ENCODE measurements around the gene CUTC.

Gene CUTC, protein sequence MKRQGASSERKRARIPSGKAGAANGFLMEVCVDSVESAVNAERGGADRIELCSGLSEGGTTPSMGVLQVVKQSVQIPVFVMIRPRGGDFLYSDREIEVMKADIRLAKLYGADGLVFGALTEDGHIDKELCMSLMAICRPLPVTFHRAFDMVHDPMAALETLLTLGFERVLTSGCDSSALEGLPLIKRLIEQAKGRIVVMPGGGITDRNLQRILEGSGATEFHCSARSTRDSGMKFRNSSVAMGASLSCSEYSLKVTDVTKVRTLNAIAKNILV

DNA sequence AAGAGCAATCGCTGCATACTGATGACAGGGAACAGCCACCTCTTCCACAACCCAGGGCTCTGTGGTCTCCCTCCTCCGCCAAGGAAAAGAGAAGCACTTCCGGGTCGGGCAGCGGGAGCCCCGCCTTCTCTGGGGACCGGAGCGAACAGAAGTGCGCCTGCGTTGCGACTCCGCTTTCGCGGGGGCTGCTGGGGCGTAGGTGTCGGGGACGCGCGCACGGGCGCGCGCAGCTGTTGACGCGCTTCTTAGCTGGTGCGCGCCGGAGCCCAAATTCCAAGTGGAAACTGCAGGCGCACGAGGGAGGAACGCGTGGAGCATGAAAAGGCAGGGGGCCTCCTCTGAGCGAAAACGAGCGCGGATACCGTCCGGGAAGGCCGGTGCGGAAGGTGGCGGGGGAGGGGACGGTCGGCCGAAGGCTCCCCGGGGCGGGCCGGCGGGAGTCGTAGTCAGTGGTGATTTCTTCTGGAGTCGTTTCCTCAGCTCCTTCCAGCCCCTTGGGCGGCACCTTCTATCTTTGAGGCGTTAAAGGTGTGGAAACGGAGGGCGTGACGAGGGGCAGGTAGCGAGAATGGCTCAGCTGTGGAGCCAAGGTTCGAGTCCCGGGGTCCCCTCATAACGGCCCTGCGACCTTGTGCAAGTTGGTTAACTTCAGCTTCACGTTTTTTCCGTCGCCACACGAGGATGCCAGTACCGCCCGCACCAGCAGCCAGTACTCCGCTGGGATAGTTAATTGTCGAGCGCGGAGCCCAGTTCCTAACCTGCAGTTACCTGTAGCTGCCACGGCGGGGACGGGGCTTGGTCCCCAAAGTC is at the start of gene CUTC, which contains the start of gene COX15:
TSS of gene CUTC (plus strand) at position 202 of the 810 bp plus-strand sequence. CDS start at position 317, 115 bp downstream.
TSS of gene COX15 (minus strand) at position 95 of the 810 bp plus-strand sequence. CDS start at position 17, 78 bp downstream.
- TF ChIP-seq GATA2 (IDR thresholded peaks at IDR 0.05; ENCODE audit: low read depth, low read length): no peak

DNA sequence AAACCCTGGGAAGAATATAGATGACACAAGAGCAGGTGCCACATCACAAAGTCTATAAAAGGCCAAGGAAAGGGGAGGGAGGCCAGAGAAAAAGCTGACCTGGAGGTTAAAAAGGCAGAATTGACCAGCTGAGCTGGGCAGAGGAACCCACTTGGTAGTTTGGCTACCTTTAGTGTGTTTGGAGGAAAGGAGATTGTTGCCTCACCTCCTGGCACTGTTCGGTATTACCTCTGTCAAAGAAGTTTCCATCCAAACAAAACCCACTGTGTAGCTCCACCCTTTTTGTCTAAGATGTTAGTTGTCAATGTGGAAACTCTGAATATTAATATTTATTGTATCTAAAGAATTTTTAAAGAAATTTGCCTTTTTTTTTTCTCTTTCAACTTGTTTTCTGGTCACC is 49.3 kb upstream of the CUTC start:
- TF ChIP-seq GATA2 (IDR thresholded peaks at IDR 0.05; ENCODE audit: low read depth, low read length) (no peak), GATA3 (IDR thresholded peaks at IDR 0.05; ENCODE audit: low read depth, low read length) (no peak)

DNA sequence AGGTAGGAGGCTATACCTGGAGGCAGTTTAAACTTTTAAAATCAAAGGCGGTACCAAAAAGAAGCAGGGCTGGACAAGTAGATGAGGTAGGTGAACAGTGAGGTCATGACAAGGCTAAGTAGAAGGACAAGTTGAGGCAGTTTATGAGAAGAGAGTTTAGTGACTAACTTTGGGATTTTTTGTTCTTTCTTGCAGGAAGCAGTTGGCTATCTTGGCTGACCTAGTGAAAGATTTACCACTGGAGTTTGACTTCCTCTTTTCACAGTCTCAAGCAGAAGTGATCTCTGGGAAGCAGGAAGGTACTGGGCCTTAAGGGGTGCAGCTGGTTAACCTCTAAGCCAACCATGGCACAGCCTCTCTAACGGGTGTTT is 46.5 kb upstream of the CUTC start:
- no peak for TF ChIP-seq GATA2 (IDR thresholded peaks at IDR 0.05; ENCODE audit: low read depth, low read length)

- no peak for TF ChIP-seq GATA3 (IDR thresholded peaks at IDR 0.05; ENCODE audit: low read depth, low read length)
- TF ChIP-seq GATA2 (IDR thresholded peaks at IDR 0.05; ENCODE audit: low read depth, low read length): no peak
These were observed 42.6 kb upstream of the CUTC start for GRCh38 chr10:99689461-99689860.

DNA sequence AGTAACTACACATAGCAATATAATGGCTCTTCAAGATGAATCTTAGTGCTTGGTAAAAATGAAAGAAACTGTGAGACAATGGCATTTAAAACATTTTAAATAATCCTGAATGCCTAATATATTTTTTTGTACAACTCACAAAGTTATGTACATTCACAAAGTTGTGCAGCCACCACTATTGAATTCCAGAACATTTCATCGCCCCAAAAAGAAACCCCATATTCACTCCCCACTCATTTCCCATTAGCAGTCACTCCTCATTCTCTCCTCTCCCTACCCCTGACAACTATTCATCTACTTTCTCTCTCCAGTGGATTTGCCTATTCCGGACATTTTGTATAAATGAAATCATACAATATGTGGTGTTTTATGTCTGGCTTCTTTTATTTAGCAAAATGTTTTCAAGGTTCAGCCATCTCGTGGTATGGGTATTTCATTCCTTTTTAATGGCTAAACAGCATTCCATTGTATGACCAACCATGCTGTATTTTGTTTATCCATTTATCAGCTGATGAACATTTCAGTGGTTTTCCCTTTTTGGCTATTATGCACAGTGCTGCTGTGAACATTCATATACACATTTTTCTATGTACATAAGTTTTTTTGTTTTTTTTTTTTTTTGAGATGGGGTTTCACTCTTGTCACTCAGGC is 38.0 kb upstream of the CUTC start:
- TF ChIP-seq GATA3 (IDR thresholded peaks at IDR 0.05; ENCODE audit: low read depth, low read length) (no peak), GATA2 (IDR thresholded peaks at IDR 0.05; ENCODE audit: low read depth, low read length) (no peak)

DNA sequence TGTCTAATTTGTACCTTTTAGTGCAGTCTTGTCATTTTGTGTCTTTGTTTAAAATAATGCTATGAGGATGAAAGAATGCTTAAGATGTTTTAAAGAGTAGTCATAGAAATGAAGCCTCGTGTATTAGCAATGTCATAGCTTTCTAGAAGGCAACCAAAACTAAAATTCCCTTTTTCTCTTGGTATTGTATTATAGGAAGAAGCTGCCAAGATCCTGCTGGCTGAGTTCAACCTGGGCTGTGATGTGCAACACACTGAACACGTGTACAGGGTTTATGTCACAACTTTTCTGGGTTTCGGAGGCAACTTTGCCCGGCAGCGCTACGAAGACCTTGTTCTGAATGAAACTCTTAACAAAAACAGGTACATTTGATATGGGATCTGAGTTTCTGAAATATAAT is 36.3 kb upstream of the CUTC start:
- TF ChIP-seq GATA2 (IDR thresholded peaks at IDR 0.05; ENCODE audit: low read depth, low read length) (no peak), GATA3 (IDR thresholded peaks at IDR 0.05; ENCODE audit: low read depth, low read length) (no peak)

GRCh38 chr10:99698504-99699080 is 33.4 kb upstream of the CUTC start:
- TF ChIP-seq GATA3 (IDR thresholded peaks at IDR 0.05; ENCODE audit: low read depth, low read length) (no peak), GATA2 (IDR thresholded peaks at IDR 0.05; ENCODE audit: low read depth, low read length) (no peak)

GRCh38 chr10:99700649-99701048 is 31.4 kb upstream of the CUTC start:
- TF ChIP-seq GATA3 (IDR thresholded peaks at IDR 0.05; ENCODE audit: low read depth, low read length): no peak
- TF ChIP-seq GATA2 (IDR thresholded peaks at IDR 0.05; ENCODE audit: low read depth, low read length): no peak

GRCh38 chr10:99708428-99709012 is 23.5 kb upstream of the CUTC start:
- no peak for TF ChIP-seq GATA2 (IDR thresholded peaks at IDR 0.05; ENCODE audit: low read depth, low read length)
- TF ChIP-seq GATA3 (IDR thresholded peaks at IDR 0.05; ENCODE audit: low read depth, low read length): no peak

DNA sequence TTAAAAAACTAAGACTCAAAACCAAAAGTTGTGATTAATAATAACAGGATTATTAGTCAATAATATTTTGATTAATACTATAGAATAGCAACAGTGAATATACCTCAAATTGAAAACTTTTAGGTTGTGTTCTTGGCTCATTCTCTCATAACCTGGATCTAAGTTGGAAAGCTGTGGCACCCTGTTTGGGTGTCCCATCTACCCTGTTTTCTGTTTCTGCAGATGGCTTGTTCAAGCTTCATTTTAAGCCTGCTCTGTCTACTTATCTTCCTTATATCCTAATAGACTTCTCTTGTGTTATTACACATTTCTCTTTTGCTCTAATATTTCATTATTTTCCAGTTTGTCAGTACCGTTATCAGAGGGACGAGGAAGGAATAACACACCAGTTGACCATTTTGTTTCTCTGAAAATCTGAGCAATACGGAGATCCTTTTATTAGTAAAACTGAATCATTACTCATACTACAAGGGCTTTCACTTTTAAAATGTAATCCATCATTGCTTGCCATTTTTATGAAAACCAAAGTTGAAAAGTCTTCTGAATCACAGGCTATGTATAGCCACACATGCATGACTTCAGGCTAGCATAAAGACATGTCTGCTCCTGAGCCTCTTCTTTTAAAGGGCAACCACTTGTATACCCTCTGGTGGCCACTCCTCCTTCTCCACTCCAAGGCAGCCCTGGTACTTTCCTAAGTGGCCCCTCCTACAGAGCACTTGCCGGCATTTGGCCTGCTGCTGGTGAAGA is 22.4 kb upstream of the CUTC start:
- TF ChIP-seq GATA2 (IDR thresholded peaks at IDR 0.05; ENCODE audit: low read depth, low read length): no peak
- TF ChIP-seq GATA3 (IDR thresholded peaks at IDR 0.05; ENCODE audit: low read depth, low read length): no peak

DNA sequence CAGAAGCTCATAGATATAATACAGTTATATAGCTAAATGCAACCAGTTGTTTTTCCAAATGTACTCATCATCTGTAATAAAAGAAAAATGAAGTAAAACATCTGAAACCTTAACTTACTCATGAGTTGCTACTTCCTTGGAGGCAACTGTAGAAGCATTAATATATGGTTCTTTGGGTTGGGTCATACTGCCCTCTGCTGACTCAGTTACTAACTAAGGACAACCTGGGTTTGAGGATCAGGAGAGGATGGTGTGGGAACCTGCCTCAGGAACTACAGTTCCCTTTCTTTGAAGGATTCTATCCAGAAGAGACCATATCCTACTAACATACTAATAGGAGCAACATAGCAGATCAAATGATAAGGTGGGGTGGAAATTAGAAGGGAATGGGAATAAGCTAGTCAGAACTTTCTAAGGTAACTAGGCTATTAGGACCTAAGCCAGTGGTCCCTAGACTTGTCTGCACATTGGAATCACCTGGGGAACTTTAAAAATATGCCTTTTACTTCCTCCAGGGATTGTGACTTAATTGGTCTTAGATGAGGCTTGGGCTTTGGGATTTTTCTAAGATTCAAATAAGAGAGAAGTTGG is 20.8 kb upstream of the CUTC start:
- TF ChIP-seq GATA2 (IDR thresholded peaks at IDR 0.05; ENCODE audit: low read depth, low read length): no peak
- no peak for TF ChIP-seq GATA3 (IDR thresholded peaks at IDR 0.05; ENCODE audit: low read depth, low read length)

DNA sequence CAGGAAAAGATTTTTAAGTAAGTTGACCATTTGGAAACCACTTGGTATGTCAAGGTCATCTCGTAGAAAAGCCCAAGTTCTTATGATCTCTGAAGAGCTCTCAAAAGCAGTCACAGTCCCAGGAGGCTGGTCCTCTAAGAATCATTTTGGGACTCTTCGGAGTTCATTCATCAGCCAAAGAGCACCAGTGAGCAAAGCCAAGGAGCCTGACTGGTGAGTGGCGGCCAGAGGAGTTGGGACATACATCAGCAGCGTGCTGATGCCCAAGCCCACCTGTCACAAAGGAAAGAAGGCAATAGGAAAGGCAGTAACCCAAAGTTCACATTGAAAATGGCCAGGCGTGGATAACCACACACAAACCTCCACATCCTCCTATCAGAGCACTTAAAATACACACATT is 17.6 kb upstream of the CUTC start:
- TF ChIP-seq GATA3 (IDR thresholded peaks at IDR 0.05; ENCODE audit: low read depth, low read length) (no peak), GATA2 (IDR thresholded peaks at IDR 0.05; ENCODE audit: low read depth, low read length) (no peak)

DNA sequence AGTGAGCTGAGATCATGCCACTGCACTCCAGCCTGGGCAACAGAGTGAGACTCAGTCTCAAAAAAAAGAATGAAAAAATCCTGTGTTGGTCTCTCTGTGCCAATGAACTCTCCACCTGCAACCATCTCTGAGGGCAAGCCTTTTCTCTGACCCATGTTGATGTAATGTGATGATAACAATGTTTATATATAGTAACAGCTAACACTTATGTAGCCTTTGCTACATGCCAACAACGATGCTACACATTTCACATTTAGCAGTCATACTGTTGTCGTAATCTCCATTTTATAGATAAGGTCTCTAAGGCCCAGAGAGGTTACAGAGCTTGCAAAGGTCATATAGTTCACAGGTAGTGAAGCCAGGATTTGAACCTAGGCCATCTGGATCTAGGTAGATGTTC is 11.6 kb upstream of the CUTC start:
- TF ChIP-seq GATA2 (IDR thresholded peaks at IDR 0.05; ENCODE audit: low read depth, low read length): no peak
- TF ChIP-seq GATA3 (IDR thresholded peaks at IDR 0.05; ENCODE audit: low read depth, low read length): no peak
